HEK293T (cell line): ENCODE measurements around the gene ATAD1.
"Not testable (repeated sequence)": the region's sequence is repeated elsewhere in the genome, so short reads cannot be mapped to it uniquely, and the experiment has no call there.

Experiments used
- CTCF ChIA-PET: fragments of 350-600 bp; formaldehyde crosslinking; extraction: SDS; loops from one replicate; lab custom pipeline; 2021; ENCODE audit warnings: antibody characterized with exemption, inconsistent platforms; lab: Yijun Ruan, JAX
- POLR2A ChIA-PET: fragments of 350-600 bp; formaldehyde crosslinking; extraction: SDS; loops from one replicate; lab custom pipeline; 2020; ENCODE audit warnings: antibody characterized with exemption, inconsistent platforms; lab: Yijun Ruan, JAX
- DNase-seq: peaks from one replicate; pipeline ENCODE4 v3.0.0; 2012; ENCODE audit warnings: mixed read lengths; ENCODE audit errors: extremely low spot score
- ARNT ChIP-seq: fragments of 450-650 bp; IDR thresholded peaks from 2 replicates; pipeline ENCODE4 v1.6.1; 2017; ENCODE audit warnings: mild to moderate bottlenecking
- BHLHE40 ChIP-seq: fragments of 450-650 bp; IDR thresholded peaks from 2 replicates; pipeline ENCODE4 v1.6.1; 2016; ENCODE audit warnings: mild to moderate bottlenecking, moderate library complexity, borderline replicate concordance
- CTBP1 ChIP-seq: fragments of 450-650 bp; IDR thresholded peaks from 2 replicates; pipeline ENCODE4 v1.6.1; 2016; ENCODE audit warnings: borderline replicate concordance
- ELF4 ChIP-seq: fragments of 450-650 bp; IDR thresholded peaks from 2 replicates; pipeline ENCODE4 v1.6.1; 2017; ENCODE audit warnings: antibody characterized with exemption
- FOXA1 ChIP-seq: fragments of 450-650 bp; IDR thresholded peaks from 2 replicates; pipeline ENCODE4 v1.6.1; 2016; ENCODE audit warnings: mild to moderate bottlenecking
- FOXK2 ChIP-seq: fragments of 450-650 bp; IDR thresholded peaks from 2 replicates; pipeline ENCODE4 v1.6.1; 2016; ENCODE audit warnings: mild to moderate bottlenecking
- FOXM1 ChIP-seq: fragments of 450-650 bp; IDR thresholded peaks from 2 replicates; pipeline ENCODE4 v1.6.1; 2017; ENCODE audit warnings: mild to moderate bottlenecking, borderline replicate concordance
- HDGF ChIP-seq: fragments of 450-650 bp; IDR thresholded peaks from 2 replicates; pipeline ENCODE4 v1.6.1; 2017; ENCODE audit warnings: antibody characterized with exemption, borderline replicate concordance
- L3MBTL2 ChIP-seq: fragments of 450-650 bp; conservative IDR thresholded peaks from 2 replicates; pipeline ENCODE4 v1.6.1; 2016; ENCODE audit warnings: mild to moderate bottlenecking
- LEF1 ChIP-seq: fragments of 450-650 bp; IDR thresholded peaks from 2 replicates; pipeline ENCODE4 v1.6.1; 2017; ENCODE audit warnings: mild to moderate bottlenecking, borderline replicate concordance
- NFRKB ChIP-seq: fragments of 450-650 bp; IDR thresholded peaks from 2 replicates; pipeline ENCODE4 v1.6.1; 2016; ENCODE audit warnings: mild to moderate bottlenecking, moderate library complexity
- PKNOX1 ChIP-seq: fragments of 450-650 bp; IDR thresholded peaks from 2 replicates; pipeline ENCODE4 v1.6.1; 2016
- SP1 ChIP-seq: fragments of 450-650 bp; IDR thresholded peaks from 2 replicates; pipeline ENCODE4 v1.6.1; 2017
- SUZ12 ChIP-seq: fragments of 450-650 bp; IDR thresholded peaks from 2 replicates; pipeline ENCODE4 v1.6.1; 2016; ENCODE audit warnings: mild to moderate bottlenecking
- TARDBP ChIP-seq: fragments of 450-650 bp; IDR thresholded peaks from 2 replicates; pipeline ENCODE4 v1.6.1; 2016
- ZNF384 ChIP-seq: fragments of 450-650 bp; IDR thresholded peaks from 2 replicates; pipeline ENCODE4 v1.6.1; 2016

Gene ATAD1

DNA sequence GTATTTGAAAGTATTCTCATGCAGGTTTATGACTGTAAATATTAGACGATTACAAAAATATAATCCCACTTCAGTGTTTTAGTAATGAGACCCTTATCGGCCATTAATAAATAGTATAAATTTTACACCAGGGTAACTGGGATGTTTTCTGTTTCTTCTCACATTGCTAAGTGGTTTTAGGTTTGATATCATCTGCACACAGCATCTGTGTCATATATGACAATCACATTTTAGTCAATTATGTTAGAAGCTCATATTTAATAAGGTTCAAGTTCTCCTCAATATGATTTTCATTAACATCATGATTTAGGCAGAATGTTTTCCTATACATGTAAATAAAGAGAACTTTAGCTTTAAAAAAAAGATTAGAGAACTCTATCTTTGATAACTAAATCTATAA lies 66.8 kb downstream of the ATAD1 start:
- no peak for TF ChIP-seq NFRKB
- TF ChIP-seq BHLHE40 = no peak
- TF ChIP-seq HDGF = no peak
- TF ChIP-seq PKNOX1 = no peak
- no peak for TF ChIP-seq FOXM1
- no peak for TF ChIP-seq LEF1
- TF ChIP-seq SP1 = no peak
- ChIA-PET CTCF (interaction anchor here (1.3 kb wide), 1 partner anchor 17 kb away, joined by 4 read pairs; no protein-coding TSS in a partner anchor), POLR2A (interaction anchor here (1.3 kb wide), 1 partner anchor 248 kb away, joined by 3 read pairs; no protein-coding TSS in a partner anchor)
- no peak for DNase-seq

DNA sequence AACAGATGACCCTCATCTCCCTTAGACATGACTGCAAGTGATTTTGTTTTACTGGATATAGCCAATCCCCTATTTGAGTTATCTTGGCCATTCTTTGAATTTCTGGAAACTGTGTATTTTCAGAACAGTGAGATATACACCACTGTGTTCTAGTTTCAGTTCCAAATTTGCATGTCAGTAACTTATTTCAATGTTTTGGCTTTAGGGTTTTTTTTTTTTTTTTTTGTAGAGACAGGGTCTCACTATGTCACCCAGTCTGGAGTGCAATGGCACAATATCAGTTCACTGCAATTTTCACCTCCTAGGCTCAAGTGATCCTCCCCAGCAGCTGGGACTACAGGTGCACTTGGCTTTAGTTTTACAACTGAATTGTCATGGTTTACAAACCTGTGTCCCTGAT lies 67.2 kb downstream of the ATAD1 start:
- DNase-seq = no peak
- POLR2A ChIA-PET = interaction anchor here (1.3 kb wide), 1 partner anchor 247 kb away, joined by 3 read pairs; no protein-coding TSS in a partner anchor
- CTCF ChIA-PET = interaction anchor here (0.6 to 1.3 kb wide), 2 partner anchors 16 to 208 kb away, joined by 4 to 6 read pairs; no protein-coding TSS in a partner anchor
- TF ChIP-seq NFRKB = no peak
- no peak for TF ChIP-seq FOXM1
- TF ChIP-seq HDGF = no peak
- TF ChIP-seq FOXK2 = no peak
- no peak for TF ChIP-seq SP1
- no peak for TF ChIP-seq TARDBP
- TF ChIP-seq L3MBTL2 = no peak
- TF ChIP-seq SUZ12 = no peak
- TF ChIP-seq ARNT = no peak
- no peak for TF ChIP-seq ZNF384

DNA sequence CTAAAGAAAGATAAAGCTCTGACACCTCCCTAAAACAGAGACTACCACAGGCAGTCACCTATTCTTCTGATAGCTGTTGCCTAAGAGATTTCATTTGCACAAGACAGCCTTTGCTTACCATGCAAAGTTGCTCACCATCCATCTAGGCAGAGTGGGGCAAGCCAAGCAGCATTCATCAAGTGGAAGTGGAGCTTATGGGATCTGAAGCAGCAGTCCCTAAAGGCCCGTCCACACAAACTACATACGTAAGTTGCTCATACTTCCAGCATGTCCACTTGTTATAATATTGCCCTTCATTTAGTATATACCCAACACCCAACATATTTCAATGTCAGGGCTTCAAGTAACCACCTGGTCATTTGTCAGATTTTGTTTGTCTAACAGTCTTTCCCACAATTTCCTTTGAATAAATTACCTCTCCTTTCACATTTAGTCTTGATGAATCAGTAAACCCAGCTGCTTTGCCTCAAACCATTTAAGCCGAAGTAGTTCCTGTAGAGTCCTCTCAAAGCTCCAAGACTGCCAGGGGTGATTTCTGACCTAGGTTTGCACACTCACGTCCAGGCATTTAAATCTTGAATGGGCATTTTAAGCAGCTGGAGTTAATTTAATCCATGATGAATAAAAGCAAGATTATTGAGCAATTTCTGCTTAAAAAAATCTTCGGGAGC lies 67.9 kb downstream of the ATAD1 start:
- ChIA-PET CTCF (interaction anchor here (0.6 to 1.3 kb wide), 4 partner anchors 10 to 209 kb away, joined by 3 to 6 read pairs (median 4); no protein-coding TSS in a partner anchor), POLR2A (interaction anchor here (0.7 kb wide), 1 partner anchor 246 kb away, joined by 3 read pairs; the partner anchor contains the start of gene MINPP1)
- DNase-seq = no peak
- TF ChIP-seq ZNF384 (no peak), BHLHE40 (no peak), CTBP1 (no peak), FOXM1 (no peak), NFRKB (no peak), SP1 (no peak), FOXA1 (no peak), ARNT (no peak), FOXK2 (no peak), L3MBTL2 (no peak), SUZ12 (no peak), PKNOX1 (no peak), LEF1 (no peak), TARDBP (no peak), HDGF (no peak)

DNA sequence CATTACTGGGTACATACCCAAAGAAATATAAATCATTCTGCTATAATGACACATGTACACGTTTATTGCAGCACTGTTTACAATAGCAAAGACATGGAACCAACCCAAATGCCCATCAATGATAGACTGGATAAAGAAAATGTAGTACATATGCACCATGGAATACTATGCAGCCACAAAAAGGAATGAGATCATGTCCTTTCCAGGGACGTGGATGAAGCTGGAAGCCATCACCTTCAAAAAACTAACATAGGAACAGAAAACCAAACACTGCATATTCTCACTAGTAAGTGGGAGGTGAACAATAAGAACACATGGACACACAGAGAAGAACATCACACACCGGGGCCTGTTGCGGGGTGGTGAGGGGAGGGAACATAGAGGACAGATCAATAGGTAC lies 69.8 kb downstream of the ATAD1 start:
- TF ChIP-seq PKNOX1 = 0 out of 2 replicates have a peak, but pooled peaks have one; percentile 12
- CTCF ChIA-PET, DNase-seq, POLR2A ChIA-PET: not testable (repeated sequence)

DNA sequence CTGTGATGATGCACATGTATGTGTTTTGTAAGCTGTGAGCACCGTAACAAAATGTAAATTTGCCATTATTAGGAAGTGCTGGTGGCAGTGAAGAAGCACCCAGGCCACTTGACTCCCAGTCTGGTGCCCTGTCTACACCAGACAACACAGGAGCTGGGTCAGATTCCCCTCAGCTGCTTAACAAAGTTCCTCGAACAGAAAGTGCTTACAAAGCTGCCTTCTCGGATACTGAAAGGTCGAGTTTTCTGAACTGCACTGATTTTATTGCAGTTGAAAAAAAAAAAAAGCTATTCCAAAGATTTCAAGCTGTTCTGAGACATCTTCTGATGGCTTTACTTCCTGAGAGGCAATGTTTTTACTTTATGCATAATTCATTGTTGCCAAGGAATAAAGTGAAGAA lies 71.1 kb downstream of the ATAD1 start:
- DNase-seq = no peak
- CTCF ChIA-PET = no interaction called here

DNA sequence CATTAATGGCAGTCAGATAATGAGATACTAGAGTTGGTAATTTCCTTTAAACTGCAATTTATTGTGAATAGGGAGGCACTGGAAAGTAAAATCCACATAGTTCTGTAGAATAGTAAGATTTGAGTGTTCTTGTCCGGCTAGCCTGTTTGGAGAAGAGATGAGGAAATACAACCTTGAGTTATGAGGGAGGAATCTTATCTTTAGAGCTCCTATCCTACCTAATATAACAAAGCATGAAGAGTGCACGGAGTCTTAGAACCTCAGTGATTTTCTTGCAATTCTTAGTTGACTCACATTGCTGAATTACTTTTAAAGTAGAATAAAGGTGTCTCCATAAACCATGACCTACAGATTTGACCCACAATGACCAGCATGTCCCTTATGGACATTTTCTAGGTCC lies 73.4 kb downstream of the ATAD1 start:
- POLR2A ChIA-PET = no interaction called here
- no peak for TF ChIP-seq NFRKB
- no peak for TF ChIP-seq HDGF
- TF ChIP-seq FOXK2 = no peak
- no peak for TF ChIP-seq SP1
- no peak for TF ChIP-seq LEF1
- no peak for TF ChIP-seq ARNT
- no peak for TF ChIP-seq PKNOX1
- TF ChIP-seq FOXA1 = no peak
- TF ChIP-seq ZNF384 = no peak
- TF ChIP-seq ELF4 = no peak
- TF ChIP-seq L3MBTL2 = no peak
- TF ChIP-seq TARDBP = no peak
- no peak for TF ChIP-seq SUZ12
- no peak for TF ChIP-seq BHLHE40
- no peak for TF ChIP-seq FOXM1
- no peak for DNase-seq
- CTCF ChIA-PET = interaction anchor here (0.6 kb wide), 1 partner anchor 10 kb away, joined by 4 read pairs; no protein-coding TSS in a partner anchor

More for the DNA sequence above, 71.1 kb downstream of the ATAD1 start:
- TF ChIP-seq CTBP1 = no peak
- no peak for TF ChIP-seq ZNF384
- TF ChIP-seq SP1 = no peak
- POLR2A ChIA-PET = no interaction called here

DNA sequence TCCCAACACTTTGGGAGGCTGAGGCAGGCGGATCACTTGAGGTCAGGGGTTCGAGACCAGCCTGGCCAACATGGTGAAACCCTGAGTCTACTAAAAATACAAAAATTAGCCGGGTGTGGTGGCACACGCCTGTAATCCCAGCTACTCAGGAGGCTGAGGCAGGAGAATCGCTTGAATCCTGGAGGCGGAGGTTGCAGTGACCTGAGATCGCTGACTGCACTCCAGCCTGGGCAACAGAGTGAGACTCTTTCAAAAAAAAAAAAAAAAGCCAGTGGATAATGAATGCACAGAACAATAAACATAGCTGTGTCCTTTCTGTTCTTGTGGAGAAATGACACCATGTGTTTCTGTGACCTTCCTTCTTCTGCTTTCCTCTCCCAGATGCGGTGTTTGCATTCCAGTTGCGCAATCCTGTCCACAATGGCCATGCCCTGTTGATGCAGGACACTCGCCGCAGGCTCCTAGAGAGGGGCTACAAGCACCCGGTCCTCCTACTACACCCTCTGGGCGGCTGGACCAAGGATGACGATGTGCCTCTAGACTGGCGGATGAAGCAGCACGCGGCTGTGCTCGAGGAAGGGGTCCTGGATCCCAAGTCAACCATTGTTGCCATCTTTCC lies 74.9 kb downstream of the ATAD1 start:
- DNase-seq, POLR2A ChIA-PET, CTCF ChIA-PET: not testable (repeated sequence)
